ENCODE data around the gene BANF2.

Gene BANF2

GRCh38 chr20:17693444-17694001, 6.2 kb upstream of the BANF2 start:
- Histone ChIP-seq H3K4me2 (ENCODE audit: low read length) (no peak overlapping the region), H4K20me1 (ENCODE audit: control insufficient read depth, insufficient read depth, low read depth, low read length) (no peaks in the 10 kb centered on the region), H3F3A (ENCODE audit: control insufficient read depth, insufficient read depth) (no peaks in the 10 kb centered on the region), H3K9me2 (replicated peaks; ENCODE audit: control insufficient read depth, low read length) (no peaks in the 10 kb centered on the region), H3K36me3 (ENCODE audit: control insufficient read depth, low read length) (no peaks in the 10 kb centered on the region), H3K4me3 (ENCODE audit: low read length) (no peak overlapping the region), H3K27me3 (ENCODE audit: control insufficient read depth, low read length) (peaks cover 21% of the 10 kb centered on the region), H3K27ac (ENCODE audit: low read depth, low read length) (no peak overlapping the region), H3K9me3 (ENCODE audit: control insufficient read depth, insufficient read depth, low read length) (peaks cover 8% of the 10 kb centered on the region; the same call in 1 of the 2 replicates), H3K4me1 (ENCODE audit: control insufficient read depth, low read length) (no peaks in the 10 kb centered on the region), H3K79me2 (ENCODE audit: control insufficient read depth, low read length) (no peaks in the 10 kb centered on the region)
- no peak for TF ChIP-seq EZH2phosphoT487 (IDR thresholded peaks at IDR 0.05; ENCODE audit: borderline replicate concordance, low read length)
- no peak for TF ChIP-seq CTCF (IDR thresholded peaks at IDR 0.05; ENCODE audit: low read depth, low read length, poor library complexity, severe bottlenecking)

- no peak overlapping the region for H3K27ac ChIP-seq (ENCODE audit: low read depth, low read length)
- H4K20me1 ChIP-seq (ENCODE audit: control insufficient read depth, insufficient read depth, low read depth, low read length): no peaks in the 10 kb centered on the region
- H3K4me3 ChIP-seq (ENCODE audit: low read length): no peak overlapping the region
- TF ChIP-seq CTCF (IDR thresholded peaks at IDR 0.05; ENCODE audit: low read depth, low read length, poor library complexity, severe bottlenecking) (no peak), EZH2phosphoT487 (IDR thresholded peaks at IDR 0.05; ENCODE audit: borderline replicate concordance, low read length) (no peak)
- no peaks in the 10 kb centered on the region for H3F3A ChIP-seq (ENCODE audit: control insufficient read depth, insufficient read depth)
- no peaks in the 10 kb centered on the region for H3K4me1 ChIP-seq (ENCODE audit: control insufficient read depth, low read length)
- peaks cover 16% of the 10 kb centered on the region for H3K27me3 ChIP-seq (ENCODE audit: control insufficient read depth, low read length)
- H3K79me2 ChIP-seq (ENCODE audit: control insufficient read depth, low read length): no peaks in the 10 kb centered on the region
- H3K9me2 ChIP-seq (replicated peaks; ENCODE audit: control insufficient read depth, low read length): no peaks in the 10 kb centered on the region
- H3K4me2 ChIP-seq (ENCODE audit: low read length): no peak overlapping the region
- peaks cover 8% of the 10 kb centered on the region; the same call in 1 of the 2 replicates for H3K9me3 ChIP-seq (ENCODE audit: control insufficient read depth, insufficient read depth, low read length)
- no peaks in the 10 kb centered on the region for H3K36me3 ChIP-seq (ENCODE audit: control insufficient read depth, low read length)
Observed at GRCh38 chr20:17694767-17695166, 5.0 kb upstream of the BANF2 start.

GRCh38 chr20:17696287-17696686, 3.5 kb upstream of the BANF2 start:
- H3K27ac ChIP-seq (ENCODE audit: low read depth, low read length): no peak overlapping the region
- H3K36me3 ChIP-seq (ENCODE audit: control insufficient read depth, low read length): no peaks in the 10 kb centered on the region
- H3K9me3 ChIP-seq (ENCODE audit: control insufficient read depth, insufficient read depth, low read length): peaks cover 8% of the 10 kb centered on the region; the same call in 1 of the 2 replicates
- no peak overlapping the region for H3K4me2 ChIP-seq (ENCODE audit: low read length)
- no peaks in the 10 kb centered on the region for H3K79me2 ChIP-seq (ENCODE audit: control insufficient read depth, low read length)
- no peak for TF ChIP-seq CTCF (IDR thresholded peaks at IDR 0.05; ENCODE audit: low read depth, low read length, poor library complexity, severe bottlenecking)
- no peak for TF ChIP-seq EZH2phosphoT487 (IDR thresholded peaks at IDR 0.05; ENCODE audit: borderline replicate concordance, low read length)
- no peaks in the 10 kb centered on the region for H3K9me2 ChIP-seq (replicated peaks; ENCODE audit: control insufficient read depth, low read length)
- H3F3A ChIP-seq (ENCODE audit: control insufficient read depth, insufficient read depth): no peaks in the 10 kb centered on the region
- peaks cover 4% of the 10 kb centered on the region for H3K27me3 ChIP-seq (ENCODE audit: control insufficient read depth, low read length)
- H3K4me3 ChIP-seq (ENCODE audit: low read length): no peak overlapping the region
- H4K20me1 ChIP-seq (ENCODE audit: control insufficient read depth, insufficient read depth, low read depth, low read length): no peaks in the 10 kb centered on the region
- no peaks in the 10 kb centered on the region for H3K4me1 ChIP-seq (ENCODE audit: control insufficient read depth, low read length)
